T47D (cell line): ENCODE results near the gene PHF21A.
A peak's percentile ranks its signal among the peaks of the same experiment; 100 is the strongest.

ENCODE experiments used
- DNase-seq, 2 experiments: peaks; one replicate each; pipeline versions ENCODE4 v3.0.0 to v3.0.0-alpha.2; 2011 to 2012; ENCODE audit warnings: low read depth in 1 of 2, low spot score in 1 of 2
- JUND ChIP-seq: IDR thresholded peaks from 2 replicates; pipeline ENCODE4 v1.6.1; 2012; ENCODE audit warnings: low read depth
- in situ Hi-C: cut with HindIII; loops from 2 replicates; pipeline ENCODE4 v1.10.0; 2016; ENCODE audit warnings: low sequenced_read_pairs, low pct_unique_long_range_greater_than_20kb

Gene PHF21A

GRCh38 chr11:45936511-45937054 lies 184.7 kb downstream of the PHF21A start:
- no peak for DNase-seq
- TF ChIP-seq JUND: no peak
- in situ Hi-C loops: no loop called here

- in situ Hi-C loops: no loop called here
- no peak for TF ChIP-seq JUND
- DNase-seq: no peak
Observed at GRCh38 chr11:45935349-45936064, 185.7 kb downstream of the PHF21A start.

GRCh38 chr11:45934580-45935318 lies 186.5 kb downstream of the PHF21A start:
- peak; percentile 76 to 81 for DNase-seq

GRCh38 chr11:45933846-45934579 lies 187.2 kb downstream of the PHF21A start:
- DNase-seq: no peak
- no peak for TF ChIP-seq JUND
- in situ Hi-C loops: no loop called here

More at GRCh38 chr11:45934580-45935318, 186.5 kb downstream of the PHF21A start:
- in situ Hi-C loops: no loop called here
- no peak for TF ChIP-seq JUND

GRCh38 chr11:45933131-45933831 lies 188.0 kb downstream of the PHF21A start:
- DNase-seq: no peak
- in situ Hi-C loops: no loop called here
- TF ChIP-seq JUND: no peak

GRCh38 chr11:45932217-45932616 lies 189.0 kb downstream of the PHF21A start:
- DNase-seq: no peak
- in situ Hi-C loops: no loop called here
- TF ChIP-seq JUND: no peak

- no peak for TF ChIP-seq JUND
- no peak for DNase-seq
- in situ Hi-C loops: no loop called here
Observed at GRCh38 chr11:45931739-45932138, 189.5 kb downstream of the PHF21A start.

- TF ChIP-seq JUND: no peak
- in situ Hi-C loops: no loop called here
- DNase-seq: no peak
Observed at GRCh38 chr11:45930951-45931570, 190.2 kb downstream of the PHF21A start.

GRCh38 chr11:45930031-45930794 lies 191.0 kb downstream of the PHF21A start:
- in situ Hi-C loops: no loop called here
- no peak for DNase-seq
- no peak for TF ChIP-seq JUND

GRCh38 chr11:45929486-45930030 lies 191.7 kb downstream of the PHF21A start:
- DNase-seq: no peak
- in situ Hi-C loops: no loop called here
- no peak for TF ChIP-seq JUND
